ENCODE measurements around the gene OSBPL7.

The OSBPL7 gene

DNA sequence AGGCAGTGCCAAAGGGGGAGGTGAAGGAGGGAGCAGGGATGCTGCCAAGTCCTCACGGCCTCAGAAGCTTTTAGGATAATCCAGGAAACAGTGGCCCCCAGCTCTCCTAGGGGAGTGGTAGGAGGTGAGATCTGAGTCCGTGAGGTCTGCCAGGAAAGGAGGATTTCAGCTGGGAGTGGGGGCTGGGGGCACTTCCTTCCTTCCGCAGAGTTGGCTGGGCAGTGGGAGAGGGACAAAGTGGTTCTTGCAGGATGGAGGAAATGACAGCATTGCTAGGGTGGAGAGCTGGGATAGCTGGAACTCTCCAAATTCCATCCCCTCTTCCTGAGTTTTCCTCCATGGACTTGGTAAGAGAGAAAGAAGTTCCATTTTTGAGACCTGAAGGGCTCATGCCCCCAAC, 34.1 kb upstream of the OSBPL7 start:
- TF ChIP-seq, protein P1, sequence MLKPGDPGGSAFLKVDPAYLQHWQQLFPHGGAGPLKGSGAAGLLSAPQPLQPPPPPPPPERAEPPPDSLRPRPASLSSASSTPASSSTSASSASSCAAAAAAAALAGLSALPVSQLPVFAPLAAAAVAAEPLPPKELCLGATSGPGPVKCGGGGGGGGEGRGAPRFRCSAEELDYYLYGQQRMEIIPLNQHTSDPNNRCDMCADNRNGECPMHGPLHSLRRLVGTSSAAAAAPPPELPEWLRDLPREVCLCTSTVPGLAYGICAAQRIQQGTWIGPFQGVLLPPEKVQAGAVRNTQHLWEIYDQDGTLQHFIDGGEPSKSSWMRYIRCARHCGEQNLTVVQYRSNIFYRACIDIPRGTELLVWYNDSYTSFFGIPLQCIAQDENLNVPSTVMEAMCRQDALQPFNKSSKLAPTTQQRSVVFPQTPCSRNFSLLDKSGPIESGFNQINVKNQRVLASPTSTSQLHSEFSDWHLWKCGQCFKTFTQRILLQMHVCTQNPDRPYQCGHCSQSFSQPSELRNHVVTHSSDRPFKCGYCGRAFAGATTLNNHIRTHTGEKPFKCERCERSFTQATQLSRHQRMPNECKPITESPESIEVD (tag by site-specific recombination; IDR thresholded peaks at IDR 0.05) = no peak
- TF ChIP-seq, protein P2, sequence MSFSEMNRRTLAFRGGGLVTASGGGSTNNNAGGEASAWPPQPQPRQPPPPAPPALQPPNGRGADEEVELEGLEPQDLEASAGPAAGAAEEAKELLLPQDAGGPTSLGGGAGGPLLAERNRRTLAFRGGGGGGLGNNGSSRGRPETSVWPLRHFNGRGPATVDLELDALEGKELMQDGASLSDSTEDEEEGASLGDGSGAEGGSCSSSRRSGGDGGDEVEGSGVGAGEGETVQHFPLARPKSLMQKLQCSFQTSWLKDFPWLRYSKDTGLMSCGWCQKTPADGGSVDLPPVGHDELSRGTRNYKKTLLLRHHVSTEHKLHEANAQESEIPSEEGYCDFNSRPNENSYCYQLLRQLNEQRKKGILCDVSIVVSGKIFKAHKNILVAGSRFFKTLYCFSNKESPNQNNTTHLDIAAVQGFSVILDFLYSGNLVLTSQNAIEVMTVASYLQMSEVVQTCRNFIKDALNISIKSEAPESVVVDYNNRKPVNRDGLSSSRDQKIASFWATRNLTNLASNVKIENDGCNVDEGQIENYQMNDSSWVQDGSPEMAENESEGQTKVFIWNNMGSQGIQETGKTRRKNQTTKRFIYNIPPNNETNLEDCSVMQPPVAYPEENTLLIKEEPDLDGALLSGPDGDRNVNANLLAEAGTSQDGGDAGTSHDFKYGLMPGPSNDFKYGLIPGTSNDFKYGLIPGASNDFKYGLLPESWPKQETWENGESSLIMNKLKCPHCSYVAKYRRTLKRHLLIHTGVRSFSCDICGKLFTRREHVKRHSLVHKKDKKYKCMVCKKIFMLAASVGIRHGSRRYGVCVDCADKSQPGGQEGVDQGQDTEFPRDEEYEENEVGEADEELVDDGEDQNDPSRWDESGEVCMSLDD (tag by site-specific recombination; IDR thresholded peaks at IDR 0.05) = no peak
- no peak for TF ChIP-seq ZNF785 (tag by site-specific recombination; IDR thresholded peaks at IDR 0.05)
- no peak for TF ChIP-seq GFI1B (tag by site-specific recombination; IDR thresholded peaks at IDR 0.05)
- TF ChIP-seq ZNF211 (tag by site-specific recombination; IDR thresholded peaks at IDR 0.05; ENCODE audit: low read depth) = no peak
- TF ChIP-seq ZNF174 (tag by site-specific recombination; IDR thresholded peaks at IDR 0.05) = no peak
- no peak for TF ChIP-seq ZNF658 (tag by site-specific recombination; IDR thresholded peaks at IDR 0.05)
- H3K9me3 ChIP-seq (ENCODE audit: control insufficient read depth, insufficient read depth, low read depth, low read length) = no peaks in the 10 kb centered on the region
- POLR2A ChIA-PET = interaction anchor here (0.6 to 1.3 kb wide), 3 partner anchors 14 to 40 kb away, joined by 3 to 6 read pairs (median 3); partner anchors contain the start of genes LRRC46, MRPL10 and SP2
- H3K36me3 ChIP-seq (ENCODE audit: control insufficient read depth in 2 of 2, insufficient read depth in 1 of 2, low read length in 2 of 2) = no peaks in the 10 kb centered on the region
- no peak overlapping the region for H3K27ac ChIP-seq (ENCODE audit: extremely low read depth, low read depth, low read length)
- H3K4me3 ChIP-seq (ENCODE audit: low read depth, low read length) = no peak overlapping the region
- CTCF ChIA-PET = interaction anchor here (0.6 to 9.9 kb wide), 5 partner anchors 13 to 489 kb away, joined by 3 to 91 read pairs (median 4); partner anchors contain the start of gene SCRN2
- H3K4me1 ChIP-seq (ENCODE audit: control insufficient read depth, insufficient read depth, low read length) = peaks cover under 1% of the 10 kb centered on the region; the same call in 1 of the 2 replicates

DNA sequence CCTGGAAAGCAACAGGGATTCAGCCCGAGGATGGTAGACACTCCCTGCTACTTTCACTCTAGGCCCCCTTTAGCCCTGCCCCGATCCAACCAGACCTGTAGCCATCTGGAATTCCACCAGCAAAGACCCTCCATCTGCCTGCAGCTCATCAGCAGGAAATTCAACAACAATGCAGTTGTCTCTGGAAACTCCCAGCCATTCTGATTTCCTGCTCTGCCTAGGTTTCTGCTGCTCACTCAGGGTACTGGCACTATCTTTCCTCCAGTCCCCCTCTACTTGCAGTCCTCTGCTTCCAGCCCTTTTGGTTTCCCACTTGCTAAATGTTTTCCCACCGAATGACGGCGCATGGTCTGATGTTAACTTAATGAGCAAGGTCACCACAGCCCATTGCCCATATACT, 32.0 kb upstream of the OSBPL7 start:
- H3K4me3 ChIP-seq (ENCODE audit: low read depth, low read length) = no peak overlapping the region
- ChIA-PET POLR2A (no interaction called here), CTCF (interaction anchor here (1.1 to 19.4 kb wide), 3 partner anchors 11 to 98 kb away, joined by 3 to 837 read pairs (median 91); partner anchors contain the start of genes SCRN2 and SP2)
- no peaks in the 10 kb centered on the region for H3K9me3 ChIP-seq (ENCODE audit: control insufficient read depth, insufficient read depth, low read depth, low read length)
- no peak overlapping the region for H3K27ac ChIP-seq (ENCODE audit: extremely low read depth, low read depth, low read length)
- peaks cover 4% of the 10 kb centered on the region; the same call in 1 of the 2 replicates for H3K4me1 ChIP-seq (ENCODE audit: control insufficient read depth, insufficient read depth, low read length)
- H3K36me3 ChIP-seq (ENCODE audit: control insufficient read depth in 2 of 2, insufficient read depth in 1 of 2, low read length in 2 of 2) = no peaks in the 10 kb centered on the region
- TF ChIP-seq, protein P3, sequence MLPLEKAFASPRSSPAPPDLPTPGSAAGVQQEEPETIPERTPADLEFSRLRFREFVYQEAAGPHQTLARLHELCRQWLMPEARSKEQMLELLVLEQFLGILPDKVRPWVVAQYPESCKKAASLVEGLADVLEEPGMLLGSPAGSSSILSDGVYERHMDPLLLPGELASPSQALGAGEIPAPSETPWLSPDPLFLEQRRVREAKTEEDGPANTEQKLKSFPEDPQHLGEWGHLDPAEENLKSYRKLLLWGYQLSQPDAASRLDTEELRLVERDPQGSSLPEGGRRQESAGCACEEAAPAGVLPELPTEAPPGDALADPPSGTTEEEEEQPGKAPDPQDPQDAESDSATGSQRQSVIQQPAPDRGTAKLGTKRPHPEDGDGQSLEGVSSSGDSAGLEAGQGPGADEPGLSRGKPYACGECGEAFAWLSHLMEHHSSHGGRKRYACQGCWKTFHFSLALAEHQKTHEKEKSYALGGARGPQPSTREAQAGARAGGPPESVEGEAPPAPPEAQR (tag by site-specific recombination; IDR thresholded peaks at IDR 0.05) = no peak
- TF ChIP-seq ZNF571 (tag by site-specific recombination; IDR thresholded peaks at IDR 0.05) (no peak), ZBTB48 (tag by site-specific recombination; IDR thresholded peaks at IDR 0.05) (no peak), KLF7 (tag by site-specific recombination; IDR thresholded peaks at IDR 0.05; ENCODE audit: borderline replicate concordance) (no peak), ZXDB (tag by site-specific recombination; IDR thresholded peaks at IDR 0.05) (no peak), ZNF776 (tag by site-specific recombination; IDR thresholded peaks at IDR 0.05; ENCODE audit: borderline replicate concordance) (no peak), ZFP3 (tag by site-specific recombination; IDR thresholded peaks at IDR 0.05; ENCODE audit: low read depth) (no peak), ZNF558 (tag by site-specific recombination; IDR thresholded peaks at IDR 0.05) (no peak), ZNF175 (tag by site-specific recombination; IDR thresholded peaks at IDR 0.05) (no peak)
- TF ChIP-seq, protein P4, sequence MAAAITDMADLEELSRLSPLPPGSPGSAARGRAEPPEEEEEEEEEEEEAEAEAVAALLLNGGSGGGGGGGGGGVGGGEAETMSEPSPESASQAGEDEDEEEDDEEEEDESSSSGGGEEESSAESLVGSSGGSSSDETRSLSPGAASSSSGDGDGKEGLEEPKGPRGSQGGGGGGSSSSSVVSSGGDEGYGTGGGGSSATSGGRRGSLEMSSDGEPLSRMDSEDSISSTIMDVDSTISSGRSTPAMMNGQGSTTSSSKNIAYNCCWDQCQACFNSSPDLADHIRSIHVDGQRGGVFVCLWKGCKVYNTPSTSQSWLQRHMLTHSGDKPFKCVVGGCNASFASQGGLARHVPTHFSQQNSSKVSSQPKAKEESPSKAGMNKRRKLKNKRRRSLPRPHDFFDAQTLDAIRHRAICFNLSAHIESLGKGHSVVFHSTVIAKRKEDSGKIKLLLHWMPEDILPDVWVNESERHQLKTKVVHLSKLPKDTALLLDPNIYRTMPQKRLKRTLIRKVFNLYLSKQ (tag by site-specific recombination; IDR thresholded peaks at IDR 0.05; ENCODE audit: borderline replicate concordance) = no peak
- TF ChIP-seq, protein P5, sequence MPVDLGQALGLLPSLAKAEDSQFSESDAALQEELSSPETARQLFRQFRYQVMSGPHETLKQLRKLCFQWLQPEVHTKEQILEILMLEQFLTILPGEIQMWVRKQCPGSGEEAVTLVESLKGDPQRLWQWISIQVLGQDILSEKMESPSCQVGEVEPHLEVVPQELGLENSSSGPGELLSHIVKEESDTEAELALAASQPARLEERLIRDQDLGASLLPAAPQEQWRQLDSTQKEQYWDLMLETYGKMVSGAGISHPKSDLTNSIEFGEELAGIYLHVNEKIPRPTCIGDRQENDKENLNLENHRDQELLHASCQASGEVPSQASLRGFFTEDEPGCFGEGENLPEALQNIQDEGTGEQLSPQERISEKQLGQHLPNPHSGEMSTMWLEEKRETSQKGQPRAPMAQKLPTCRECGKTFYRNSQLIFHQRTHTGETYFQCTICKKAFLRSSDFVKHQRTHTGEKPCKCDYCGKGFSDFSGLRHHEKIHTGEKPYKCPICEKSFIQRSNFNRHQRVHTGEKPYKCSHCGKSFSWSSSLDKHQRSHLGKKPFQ (tag by site-specific recombination; IDR thresholded peaks at IDR 0.05) = no peak

Data from HEK293 (cell line).